ENCODE measurements around the gene MYADML2.

Gene MYADML2

GRCh38 chr17:81978524-81979298 lies 31.7 kb upstream of the MYADML2 start:
- no peak for DNase-seq

GRCh38 chr17:81977211-81977808 lies 30.3 kb upstream of the MYADML2 start, which contains the start of gene ASPSCR1:
TSS of gene ASPSCR1 (plus strand) at chr17:81977629. CDS start at chr17:81977647, 18 bp downstream.
- DNase-seq: peak; percentile 93

- no peak for DNase-seq
Measured at GRCh38 chr17:81976332-81977210, 29.5 kb upstream of the MYADML2 start.

- no peak for DNase-seq
Measured at GRCh38 chr17:81973432-81973831, 26.4 kb upstream of the MYADML2 start.

GRCh38 chr17:81968850-81969812 lies 22.1 kb upstream of the MYADML2 start:
- no peak for DNase-seq

- DNase-seq: no peak
Measured at GRCh38 chr17:81968396-81968745, 21.3 kb upstream of the MYADML2 start.

- peak; percentile 61 for DNase-seq
Measured at GRCh38 chr17:81967533-81968395, 20.7 kb upstream of the MYADML2 start.

- no peak for DNase-seq
Measured at GRCh38 chr17:81967244-81967532, 20.2 kb upstream of the MYADML2 start.

GRCh38 chr17:81966343-81967243 lies 19.6 kb upstream of the MYADML2 start:
- peak; percentile 11 for DNase-seq

- DNase-seq: no peak
Measured at GRCh38 chr17:81964081-81964849, 17.2 kb upstream of the MYADML2 start.

GRCh38 chr17:81962499-81963441 lies 15.7 kb upstream of the MYADML2 start:
- no peak for DNase-seq

- no peak for DNase-seq
Measured at GRCh38 chr17:81961521-81962498, 14.8 kb upstream of the MYADML2 start.

- DNase-seq: peak; percentile 51
Measured at GRCh38 chr17:81961087-81961511, 14.1 kb upstream of the MYADML2 start, which contains the start of gene NOTUM. TSS of gene NOTUM (minus strand) at chr17:81961187. CDS start at chr17:81960909, 278 bp downstream.

GRCh38 chr17:81960130-81960958 lies 13.3 kb upstream of the MYADML2 start:
- no peak for DNase-seq

GRCh38 chr17:81959362-81960129 lies 12.5 kb upstream of the MYADML2 start:
- peak; percentile 51 for DNase-seq
